ENCODE measurements around the gene CERT1.

- TF ChIP-seq POLR2AphosphoS5 (IDR thresholded peaks at IDR 0.05; ENCODE audit: low read depth, low read length) = no peak
- no peak for TF ChIP-seq REST (IDR thresholded peaks at IDR 0.05; ENCODE audit: insufficient read depth in 1 of 2, low read depth in 2 of 2, low read length in 2 of 2)
- no peak for TF ChIP-seq SIN3A (IDR thresholded peaks at IDR 0.05; ENCODE audit: borderline replicate concordance, insufficient read depth, low read length)
These were observed 9.8 kb upstream of the CERT1 start for GRCh38 chr5:75521195-75521594.

Measured in PFSK-1 (cell line).